Keratinocyte (primary cell): ENCODE data around the gene SERTAD2. TPM values are rescaled to one million over a fixed set of nuclear protein-coding genes. Genes with fewer than 3 reads are reported as not detected.

Experiments
- DNase-seq: peaks from one replicate; pipeline ENCODE4 v3.0.0-alpha.2; 2011; ENCODE audit warnings: low read depth, missing footprints, low spot score
- FAIRE-seq: peaks from 2 replicates; lab custom pipeline; 2011; peaks lifted over from hg19 to GRCh38; lab: Jason Lieb, UNC
- H2AFZ ChIP-seq: 2 replicates; pipeline ENCODE4 v1.6.0; 2012; ENCODE audit warnings: low read length, control low read depth, inconsistent platforms; ENCODE audit not compliant: control insufficient read depth
- H3K27ac ChIP-seq: 2 replicates; pipeline ENCODE4 v1.5.1; 2011; ENCODE audit warnings: low read length; ENCODE audit not compliant: control insufficient read depth, insufficient read depth
- H3K27me3 ChIP-seq: 3 replicates; pipeline ENCODE4 v1.6.0; 2011; ENCODE audit warnings: low read length; ENCODE audit not compliant: control insufficient read depth, insufficient read depth; ENCODE audit errors: extremely low read depth
- H3K36me3 ChIP-seq, 2 experiments: 2 replicates in 1 of 2; 3 replicates in 1 of 2; pipeline ENCODE4 v1.5.1; 2011; ENCODE audit warnings: low read length in 2 of 2, mild to moderate bottlenecking in 1 of 2; ENCODE audit not compliant: control insufficient read depth in 2 of 2, insufficient read depth in 2 of 2; ENCODE audit errors: extremely low read depth in 1 of 2
- H3K4me1 ChIP-seq: 3 replicates; pipeline ENCODE4 v1.5.1; 2011; ENCODE audit warnings: low read length; ENCODE audit not compliant: control insufficient read depth, insufficient read depth; ENCODE audit errors: extremely low read depth
- H3K4me2 ChIP-seq: 3 replicates; pipeline ENCODE4 v1.6.0; 2011; ENCODE audit warnings: low read depth, low read length; ENCODE audit not compliant: control insufficient read depth, insufficient read depth; ENCODE audit errors: extremely low read depth
- H3K4me3 ChIP-seq, 3 experiments: fragments of 200-600 bp in 1 of 3; sonication (generic) in 1 of 3; 2 replicates in 2 of 3; 3 replicates in 1 of 3; pipeline ENCODE4 v1.5.1; 2011 to 2016; ENCODE audit warnings: low read length in 3 of 3, mild to moderate bottlenecking in 3 of 3, control low read depth in 2 of 3, inconsistent platforms in 1 of 3, low read depth in 1 of 3, mixed read lengths in 1 of 3, mixed run types in 1 of 3, moderate library complexity in 1 of 3; ENCODE audit not compliant: control insufficient read depth in 2 of 3, insufficient read depth in 2 of 3; ENCODE audit errors: extremely low read depth in 1 of 3
- H3K79me2 ChIP-seq: 2 replicates; pipeline ENCODE4 v1.6.0; 2012; ENCODE audit warnings: low read length; ENCODE audit not compliant: control insufficient read depth, insufficient read depth
- H3K9ac ChIP-seq: 3 replicates; pipeline ENCODE4 v1.6.0; 2011; ENCODE audit warnings: low read length; ENCODE audit not compliant: control insufficient read depth, insufficient read depth; ENCODE audit errors: extremely low read depth
- H3K9me1 ChIP-seq: 3 replicates; pipeline ENCODE4 v1.6.0; 2011; ENCODE audit warnings: low read length; ENCODE audit not compliant: control insufficient read depth, insufficient read depth; ENCODE audit errors: extremely low read depth
- H3K9me3 ChIP-seq: 2 replicates; pipeline ENCODE4 v1.5.1; 2012; ENCODE audit warnings: low read depth, low read length; ENCODE audit not compliant: control insufficient read depth
- H4K20me1 ChIP-seq: 3 replicates; pipeline ENCODE4 v1.6.0; 2011; ENCODE audit warnings: low read length; ENCODE audit not compliant: control insufficient read depth, insufficient read depth; ENCODE audit errors: extremely low read depth
- CTCF ChIP-seq, 3 experiments: IDR thresholded peaks in 1 of 3; conservative IDR thresholded peaks in 1 of 3; optimal IDR thresholded peaks in 1 of 3; 2 replicates in 2 of 3; 3 replicates in 1 of 3; pipeline versions ENCODE3 to v1.5.1; 2011; ENCODE audit warnings: low read length in 3 of 3, mild to moderate bottlenecking in 3 of 3, moderate library complexity in 2 of 3, control low read depth in 1 of 3, inconsistent platforms in 1 of 3; ENCODE audit not compliant: insufficient read depth in 2 of 3; ENCODE audit errors: extremely low read depth in 1 of 3
- EZH2 ChIP-seq: IDR thresholded peaks from one replicate; pipeline ENCODE4 v1.6.1; 2012; ENCODE audit warnings: inconsistent platforms, mild to moderate bottlenecking, low read length, moderate library complexity
- dilution Hi-C: fragments of 300-500 bp; cut with MboI; formaldehyde crosslinking; loops from one replicate; pipeline ENCODE4 v1.7.0; 2020; ENCODE audit warnings: low sequenced_read_pairs; ENCODE audit not compliant: extremely low pct_ligation_motif_present
- polyA plus RNA-seq, 5 experiments: library from polyadenylated mRNA; depleted of rRNA in 3 of 5; stranded (reverse) in 3 of 5; stranded (forward) in 1 of 5; unstranded in 1 of 5; fragments of >200 nt; gene quantifications; 1 replicate in 1 of 5; 2 replicates in 3 of 5; 3 replicates in 1 of 5; pipeline versions ENCODE4 v1.2.1 to v1.2.3, GENCODE V29; 2011 to 2012; ENCODE audit warnings: missing spikeins in 2 of 5, low read depth in 1 of 5, low replicate concordance in 1 of 5

The SERTAD2 gene
- polyA plus RNA-seq, 1 donor (not counting 4 experiments of a cell fraction or from before 2014, with no cell fraction given), result 13.1 TPM

GRCh38 chr2:64586054-64586453, 67.7 kb downstream of the SERTAD2 start:
- no peaks in the 10 kb centered on the region for H3K79me2 ChIP-seq
- FAIRE-seq, result no peak

GRCh38 chr2:64582774-64583340, 70.9 kb downstream of the SERTAD2 start:
- Histone ChIP-seq H3K36me3 (peaks cover 0 to 6% of the 10 kb centered on the region in 2 experiments), H4K20me1 (no peaks in the 10 kb centered on the region), H3K27me3 (no peaks in the 10 kb centered on the region), H3K9me1 (no peaks in the 10 kb centered on the region), H3K4me3 (no peak overlapping the region), H3K4me1 (no peaks in the 10 kb centered on the region), H3K79me2 (no peaks in the 10 kb centered on the region), H3K4me2 (no peak overlapping the region), H2AFZ (no peak overlapping the region), H3K9ac (no peak overlapping the region), H3K27ac (no peak overlapping the region), H3K9me3 (no peaks in the 10 kb centered on the region)
- no peak for TF ChIP-seq EZH2
- no peak for TF ChIP-seq CTCF (optimal IDR thresholded peaks at IDR 0.05 in 1 of 3, IDR thresholded peaks at IDR 0.05 in 1 of 3, conservative IDR thresholded peaks at IDR 0.05 in 1 of 3; ENCODE audit: extremely low read depth in 1 of 3, insufficient read depth in 2 of 3, low read length in 3 of 3)
- DNase-seq (no peak), FAIRE-seq (no peak)
- dilution Hi-C loops, result no loop called here

More at GRCh38 chr2:64586054-64586453, 67.7 kb downstream of the SERTAD2 start:
- Histone ChIP-seq H3K4me1 (peaks cover 3% of the 10 kb centered on the region), H3K9ac (no peak overlapping the region), H3K27me3 (no peaks in the 10 kb centered on the region), H3K27ac (no peak overlapping the region), H2AFZ (no peak overlapping the region), H3K36me3 (peaks cover 0 to 9% of the 10 kb centered on the region in 2 experiments), H3K9me3 (no peaks in the 10 kb centered on the region), H3K4me2 (no peak overlapping the region), H3K9me1 (no peaks in the 10 kb centered on the region), H4K20me1 (no peaks in the 10 kb centered on the region), H3K4me3 (no peak overlapping the region)
- TF ChIP-seq CTCF (optimal IDR thresholded peaks at IDR 0.05 in 1 of 3, IDR thresholded peaks at IDR 0.05 in 1 of 3, conservative IDR thresholded peaks at IDR 0.05 in 1 of 3; ENCODE audit: extremely low read depth in 1 of 3, insufficient read depth in 2 of 3, low read length in 3 of 3) (no peak), EZH2 (no peak)
- DNase-seq, result no peak
- dilution Hi-C loops, result no loop called here
